ENCODE measurements around the gene RABGAP1L. TPM values are rescaled to one million over a fixed set of nuclear protein-coding genes. Genes with fewer than 3 reads are reported as not detected.

Gene RABGAP1L
- total and polyA plus RNA-seq, 2 of the 8 experiments (the other 6 are each of a cell fraction or from before 2014, with no cell fraction given), result 33.3 to 156 TPM

DNA sequence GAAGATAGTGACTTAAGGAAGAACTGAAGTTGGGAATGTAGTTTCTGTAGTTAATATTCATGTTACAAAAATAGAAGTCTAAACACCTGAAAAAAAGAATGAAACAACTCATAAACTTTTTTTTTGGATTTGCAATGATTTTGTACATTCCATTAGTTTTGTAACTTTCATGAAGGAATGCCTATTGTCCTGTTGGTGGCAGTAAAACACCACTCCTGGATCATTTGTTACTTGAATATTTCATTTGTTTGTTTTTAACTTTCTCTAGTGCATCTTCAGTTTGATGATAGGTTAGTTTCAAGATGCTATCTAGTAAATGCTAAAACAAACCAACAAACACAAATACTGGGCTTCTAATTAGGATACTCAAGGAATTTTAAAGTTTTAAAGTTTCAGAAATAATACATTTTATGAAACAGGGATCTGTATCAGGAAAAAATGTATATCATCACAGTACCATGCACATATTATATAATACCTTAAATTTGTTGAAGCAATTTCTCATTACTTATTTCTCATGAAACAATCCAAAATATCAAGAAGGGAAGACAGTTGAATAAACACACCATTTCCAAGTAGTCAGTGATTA lies 610.7 kb downstream of the RABGAP1L start:
- no peak for DNase-seq (ENCODE audit: low read depth in 1 of 2, low spot score in 2 of 2)
- Histone ChIP-seq H3K23ac (ENCODE audit: insufficient read length) (no peak overlapping the region), H3K23me2 (ENCODE audit: low read depth, low read length) (no peaks in the 10 kb centered on the region), H3K14ac (ENCODE audit: insufficient read length) (no peak overlapping the region), H3K9ac (replicated peaks in 1 of 4; ENCODE audit: extremely low read depth in 1 of 4, low read depth in 3 of 4, low read length in 3 of 4) (no peak overlapping the region), H3K9me3 (ENCODE audit: insufficient read depth in 2 of 2, low read depth in 1 of 2, low read length in 1 of 2) (no peaks in the 10 kb centered on the region), H2AFZ (ENCODE audit: low read length) (no peak overlapping the region), H2BK12ac (ENCODE audit: low read depth, low read length) (no peak overlapping the region), H2BK120ac (replicated peaks; ENCODE audit: low read depth, low read length) (no peak overlapping the region), H3K4me1 (replicated peaks in 1 of 4; ENCODE audit: control insufficient read depth in 3 of 4, insufficient read depth in 4 of 4, low read length in 3 of 4) (peaks cover 0 to 4% (median 0%) of the 10 kb centered on the region in 4 experiments; a peak in 2 of 7 replicates), H3K18ac (ENCODE audit: extremely low read depth, low read length) (no peak overlapping the region), H4K8ac (ENCODE audit: extremely low read depth, insufficient read depth, low read length) (no peak overlapping the region), H3K56ac (replicated peaks; ENCODE audit: insufficient read length, low read depth, low read length) (no peak overlapping the region), H3K27me3 (replicated peaks in 1 of 4; ENCODE audit: control insufficient read depth in 3 of 4, extremely low read depth in 1 of 4, insufficient read depth in 3 of 4, low read length in 3 of 4) (no peaks in the 10 kb centered on the region), H3K4ac (replicated peaks; ENCODE audit: insufficient read length, low read depth, low read length) (no peak overlapping the region), H2AK5ac (ENCODE audit: low read depth, low read length) (no peak overlapping the region), H2BK5ac (ENCODE audit: low read depth, low read length) (no peak overlapping the region), H3K79me1 (ENCODE audit: low read depth, low read length) (no peaks in the 10 kb centered on the region), H3K79me2 (ENCODE audit: control insufficient read depth in 1 of 2, insufficient read depth in 2 of 2, low read length in 2 of 2) (no peaks in the 10 kb centered on the region), H3K36me3 (ENCODE audit: control insufficient read depth in 2 of 4, insufficient read depth in 4 of 4, low read length in 3 of 4) (no peaks in the 10 kb centered on the region), H3K4me3 (ENCODE audit: extremely low read depth in 1 of 4, insufficient read depth in 2 of 4, low read depth in 3 of 4, low read length in 4 of 4) (no peak overlapping the region), H3K4me2 (ENCODE audit: insufficient read depth in 1 of 2, low read depth in 2 of 2, low read length in 2 of 2) (no peak overlapping the region), H3K27ac (ENCODE audit: low read depth, low read length) (no peak overlapping the region), H4K91ac (replicated peaks; ENCODE audit: insufficient read length, low read length) (no peak overlapping the region), H4K20me1 (replicated peaks in 1 of 2; ENCODE audit: control insufficient read depth in 1 of 2, insufficient read depth in 2 of 2, low read length in 2 of 2) (no peaks in the 10 kb centered on the region), H4K5ac (ENCODE audit: insufficient read length, low read depth, low read length) (no peak overlapping the region), H2BK20ac (ENCODE audit: low read length) (no peak overlapping the region), H2BK15ac (ENCODE audit: low read length) (no peak overlapping the region)
- TF ChIP-seq RAD21 (IDR thresholded peaks at IDR 0.05 in 1 of 2, conservative IDR thresholded peaks at IDR 0.05 in 1 of 2; ENCODE audit: low read depth in 2 of 2, low read length in 2 of 2) (peak; percentile 81 to 93), TAF7 (optimal IDR thresholded peaks at IDR 0.05; ENCODE audit: borderline replicate concordance, low read depth, low read length) (no peak), TEAD4 (IDR thresholded peaks at IDR 0.05; ENCODE audit: low read depth, low read length) (0 out of 2 replicates have a peak, but pooled peaks have one; percentile 14), POLR2AphosphoS5 (IDR thresholded peaks at IDR 0.05; ENCODE audit: low read depth, low read length) (no peak)
- TF ChIP-seq, protein P1, sequence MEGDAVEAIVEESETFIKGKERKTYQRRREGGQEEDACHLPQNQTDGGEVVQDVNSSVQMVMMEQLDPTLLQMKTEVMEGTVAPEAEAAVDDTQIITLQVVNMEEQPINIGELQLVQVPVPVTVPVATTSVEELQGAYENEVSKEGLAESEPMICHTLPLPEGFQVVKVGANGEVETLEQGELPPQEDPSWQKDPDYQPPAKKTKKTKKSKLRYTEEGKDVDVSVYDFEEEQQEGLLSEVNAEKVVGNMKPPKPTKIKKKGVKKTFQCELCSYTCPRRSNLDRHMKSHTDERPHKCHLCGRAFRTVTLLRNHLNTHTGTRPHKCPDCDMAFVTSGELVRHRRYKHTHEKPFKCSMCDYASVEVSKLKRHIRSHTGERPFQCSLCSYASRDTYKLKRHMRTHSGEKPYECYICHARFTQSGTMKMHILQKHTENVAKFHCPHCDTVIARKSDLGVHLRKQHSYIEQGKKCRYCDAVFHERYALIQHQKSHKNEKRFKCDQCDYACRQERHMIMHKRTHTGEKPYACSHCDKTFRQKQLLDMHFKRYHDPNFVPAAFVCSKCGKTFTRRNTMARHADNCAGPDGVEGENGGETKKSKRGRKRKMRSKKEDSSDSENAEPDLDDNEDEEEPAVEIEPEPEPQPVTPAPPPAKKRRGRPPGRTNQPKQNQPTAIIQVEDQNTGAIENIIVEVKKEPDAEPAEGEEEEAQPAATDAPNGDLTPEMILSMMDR (IDR thresholded peaks at IDR 0.05; ENCODE audit: control extremely low read depth in 1 of 3, insufficient read depth in 1 of 3, low read depth in 1 of 3, low read length in 3 of 3), result peak in 2 of 3 experiments; percentile 43 to 67; a peak in 2 of 4 replicates
- CTCF ChIA-PET (ENCODE audit: partially characterized antibody), result interaction anchor here (0.7 to 3.6 kb wide), 18 partner anchors 21 to 228 kb away, joined by 3 to 66 read pairs (median 4); no protein-coding TSS in a partner anchor
- peak; percentile 73 for FAIRE-seq
- POLR2A ChIA-PET (ENCODE audit: partially characterized antibody), result interaction anchor here (3.6 kb wide), 1 partner anchor 229 kb away, joined by 28 read pairs; the partner anchor contains the start of gene CACYBP

All from H1 (cell line).